SH-SY5Y (cell line): Measurements from ENCODE around the gene CBFA2T3.

Experiments used
- GATA2 ChIP-seq: IDR thresholded peaks from 2 replicates; pipeline ENCODE4 v1.6.1; 2011; ENCODE audit warnings: mild to moderate bottlenecking, low read depth, low read length
- GATA3 ChIP-seq: IDR thresholded peaks from 2 replicates; pipeline ENCODE4 v1.6.1; 2011; ENCODE audit warnings: low read depth, mild to moderate bottlenecking, low read length, moderate library complexity

The CBFA2T3 gene

DNA sequence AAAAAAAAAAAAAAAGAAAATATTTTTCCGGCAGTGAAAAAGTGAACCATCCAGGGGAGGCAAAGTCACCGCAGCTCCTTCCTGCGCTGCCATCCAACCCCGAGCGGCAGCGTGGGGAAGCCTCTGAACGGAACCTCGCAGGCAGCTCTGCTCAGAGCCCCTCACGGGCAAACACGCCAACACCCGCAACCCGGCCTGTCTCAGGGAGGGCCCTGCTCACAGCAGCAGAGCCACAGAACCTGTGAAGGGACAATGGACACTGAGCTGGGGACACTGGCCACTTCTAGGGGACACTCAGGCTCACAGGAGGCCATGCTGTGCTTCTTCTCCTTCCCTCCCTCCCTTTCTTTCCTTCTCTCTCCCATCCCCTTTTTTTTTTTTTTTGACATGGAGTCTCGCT is 143.9 kb downstream of the CBFA2T3 start:
- TF ChIP-seq GATA3: no peak
- no peak for TF ChIP-seq GATA2

GRCh38 chr16:88831838-88832237 is 145.2 kb downstream of the CBFA2T3 start:
- TF ChIP-seq GATA2: no peak
- no peak for TF ChIP-seq GATA3

GRCh38 chr16:88830783-88831182 is 146.2 kb downstream of the CBFA2T3 start:
- TF ChIP-seq GATA3 (no peak), GATA2 (no peak)

GRCh38 chr16:88830258-88830657 is 146.7 kb downstream of the CBFA2T3 start:
- TF ChIP-seq GATA2 (no peak), GATA3 (no peak)

DNA sequence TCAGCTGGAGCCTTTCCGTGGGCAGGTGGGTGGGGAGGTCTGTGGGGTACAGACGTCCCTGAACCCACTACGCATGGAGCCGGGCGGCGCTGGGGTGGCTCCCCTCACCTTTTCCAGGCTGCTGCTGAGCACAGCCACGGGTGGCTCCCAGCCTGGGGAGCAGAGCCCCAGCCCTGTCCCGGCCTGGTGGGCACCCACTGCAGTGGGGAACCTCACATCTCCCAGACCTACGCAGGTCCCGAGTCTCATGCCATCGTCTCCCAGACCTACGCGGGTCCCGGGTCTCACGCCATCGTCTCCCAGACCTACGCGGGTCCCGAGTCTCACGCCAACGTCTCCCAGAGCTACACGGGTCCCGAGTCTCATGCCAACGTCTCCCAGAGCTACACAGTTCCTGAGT is 148.3 kb downstream of the CBFA2T3 start:
- TF ChIP-seq GATA3: no peak
- TF ChIP-seq GATA2: no peak

- no peak for TF ChIP-seq GATA2
- TF ChIP-seq GATA3: no peak
Measured at GRCh38 chr16:88827727-88828126, 149.3 kb downstream of the CBFA2T3 start.

DNA sequence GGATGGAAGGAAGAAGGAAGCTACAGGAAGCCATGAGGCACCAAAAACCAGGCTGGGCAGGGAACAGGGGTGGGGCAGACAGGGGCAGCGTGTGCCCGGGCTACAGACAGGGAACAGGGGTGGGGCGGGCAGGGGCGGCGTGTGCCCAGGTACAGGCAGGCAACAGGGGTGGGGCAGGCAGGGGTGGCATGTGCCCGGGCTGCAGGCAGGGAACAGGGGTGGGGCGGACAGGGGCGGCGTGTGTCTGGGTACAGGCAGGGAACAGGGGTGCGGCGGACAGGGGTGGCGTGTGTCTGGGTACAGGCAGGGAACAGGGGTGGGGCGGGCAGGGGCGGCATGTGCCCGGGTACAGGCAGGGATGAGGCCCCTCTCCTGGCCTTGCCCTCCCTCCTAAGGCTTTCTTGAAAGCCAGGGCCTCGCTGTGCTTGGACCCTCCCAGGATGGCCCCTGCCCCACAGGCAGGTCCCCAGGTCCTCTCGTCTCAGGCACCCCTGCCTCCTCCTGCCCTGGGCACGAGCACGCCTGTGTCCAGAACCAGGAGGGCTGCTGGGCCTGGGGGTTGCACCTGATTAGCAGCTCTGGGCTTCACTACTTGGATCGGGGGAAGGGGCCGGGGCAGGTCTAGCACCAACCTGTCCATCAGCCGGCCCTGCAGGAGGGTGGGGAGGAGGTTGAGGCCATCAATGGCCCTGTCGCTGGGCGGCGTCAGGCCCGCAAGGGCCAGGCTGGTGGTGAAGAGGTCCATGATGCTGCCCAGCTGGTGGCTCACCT is 150.8 kb downstream of the CBFA2T3 start:
- TF ChIP-seq GATA2 (no peak), GATA3 (no peak)

GRCh38 chr16:88825146-88825545 is 151.9 kb downstream of the CBFA2T3 start:
- TF ChIP-seq GATA3 (no peak), GATA2 (no peak)
